22Rv1 (cell line): ENCODE data around the gene DCP1B.

Source experiments
- H3K27ac ChIP-seq: fragments of 450-650 bp; 2 replicates; pipeline ENCODE4 v1.5.1; 2017
- ZFX ChIP-seq: fragments of 450-650 bp; IDR thresholded peaks from 2 replicates; pipeline ENCODE4 v1.6.1; 2017; ENCODE audit warnings: antibody characterized with exemption, borderline replicate concordance
- TF ChIP-seq, protein P1 (sequence below): fragments of 450-650 bp; IDR thresholded peaks from 2 replicates; pipeline ENCODE4 v1.5.1; 2017; ENCODE audit warnings: mild to moderate bottlenecking

The DCP1B gene

DNA sequence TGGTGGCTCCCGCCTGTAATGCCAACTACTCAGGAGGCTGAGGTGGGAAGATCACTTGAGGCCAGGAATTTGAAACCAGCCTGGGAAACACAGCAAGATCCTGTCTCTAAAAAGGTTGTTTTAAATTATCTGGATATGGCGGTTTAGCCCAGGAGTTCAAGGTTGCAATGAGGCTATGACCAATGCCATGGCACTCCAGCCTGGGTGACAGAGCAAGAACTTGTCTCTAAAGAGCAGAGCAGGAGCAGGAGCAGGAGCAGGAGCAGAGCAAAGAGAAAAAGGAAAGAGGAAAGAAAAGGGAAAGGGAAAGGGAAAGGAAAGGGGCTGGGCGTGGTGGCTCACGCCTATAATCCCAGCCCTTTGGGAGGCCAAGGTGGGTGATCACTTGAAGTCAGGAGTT lies 15.1 kb downstream of the DCP1B start:
- TF ChIP-seq ZFX, result no peak
- TF ChIP-seq, protein P1, sequence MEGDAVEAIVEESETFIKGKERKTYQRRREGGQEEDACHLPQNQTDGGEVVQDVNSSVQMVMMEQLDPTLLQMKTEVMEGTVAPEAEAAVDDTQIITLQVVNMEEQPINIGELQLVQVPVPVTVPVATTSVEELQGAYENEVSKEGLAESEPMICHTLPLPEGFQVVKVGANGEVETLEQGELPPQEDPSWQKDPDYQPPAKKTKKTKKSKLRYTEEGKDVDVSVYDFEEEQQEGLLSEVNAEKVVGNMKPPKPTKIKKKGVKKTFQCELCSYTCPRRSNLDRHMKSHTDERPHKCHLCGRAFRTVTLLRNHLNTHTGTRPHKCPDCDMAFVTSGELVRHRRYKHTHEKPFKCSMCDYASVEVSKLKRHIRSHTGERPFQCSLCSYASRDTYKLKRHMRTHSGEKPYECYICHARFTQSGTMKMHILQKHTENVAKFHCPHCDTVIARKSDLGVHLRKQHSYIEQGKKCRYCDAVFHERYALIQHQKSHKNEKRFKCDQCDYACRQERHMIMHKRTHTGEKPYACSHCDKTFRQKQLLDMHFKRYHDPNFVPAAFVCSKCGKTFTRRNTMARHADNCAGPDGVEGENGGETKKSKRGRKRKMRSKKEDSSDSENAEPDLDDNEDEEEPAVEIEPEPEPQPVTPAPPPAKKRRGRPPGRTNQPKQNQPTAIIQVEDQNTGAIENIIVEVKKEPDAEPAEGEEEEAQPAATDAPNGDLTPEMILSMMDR, result no peak
- H3K27ac ChIP-seq, result no peak overlapping the region

DNA sequence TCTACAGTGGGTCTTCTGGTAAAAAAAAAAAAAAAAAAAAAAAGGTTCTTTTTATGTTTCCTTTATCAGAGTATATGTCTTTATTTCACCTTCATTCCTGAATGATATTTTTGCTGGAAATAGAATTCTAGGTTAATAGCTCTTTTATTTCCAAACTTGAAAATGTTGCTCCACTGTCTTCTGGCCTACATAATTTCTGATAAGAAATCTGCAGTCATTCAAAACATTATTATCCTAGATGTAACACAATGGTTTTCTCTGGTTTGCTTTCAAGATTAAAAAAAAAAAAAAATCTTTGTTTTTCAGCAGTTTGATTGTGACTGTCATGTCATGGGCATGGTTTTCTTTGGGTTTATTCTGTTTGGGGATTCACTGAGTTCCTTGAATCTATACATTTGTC lies 19.5 kb downstream of the DCP1B start:
- TF ChIP-seq, protein P1, result no peak
- no peak for TF ChIP-seq ZFX
- H3K27ac ChIP-seq, result no peak overlapping the region

- H3K27ac ChIP-seq, result no peak overlapping the region
- no peak for TF ChIP-seq ZFX
- TF ChIP-seq, protein P1, result no peak
These were observed 24.0 kb downstream of the DCP1B start for GRCh38 chr12:1980282-1980681.

- H3K27ac ChIP-seq, result no peak overlapping the region
- no peak for TF ChIP-seq ZFX
- TF ChIP-seq, protein P1, result no peak
These were observed 26.0 kb downstream of the DCP1B start for GRCh38 chr12:1978078-1978862.

GRCh38 chr12:1977588-1977987 lies 26.7 kb downstream of the DCP1B start:
- no peak for TF ChIP-seq ZFX
- TF ChIP-seq, protein P1, result no peak
- H3K27ac ChIP-seq, result no peak overlapping the region

GRCh38 chr12:1977109-1977508 lies 27.1 kb downstream of the DCP1B start:
- no peak overlapping the region for H3K27ac ChIP-seq
- TF ChIP-seq ZFX, result no peak
- TF ChIP-seq, protein P1, result no peak

DNA sequence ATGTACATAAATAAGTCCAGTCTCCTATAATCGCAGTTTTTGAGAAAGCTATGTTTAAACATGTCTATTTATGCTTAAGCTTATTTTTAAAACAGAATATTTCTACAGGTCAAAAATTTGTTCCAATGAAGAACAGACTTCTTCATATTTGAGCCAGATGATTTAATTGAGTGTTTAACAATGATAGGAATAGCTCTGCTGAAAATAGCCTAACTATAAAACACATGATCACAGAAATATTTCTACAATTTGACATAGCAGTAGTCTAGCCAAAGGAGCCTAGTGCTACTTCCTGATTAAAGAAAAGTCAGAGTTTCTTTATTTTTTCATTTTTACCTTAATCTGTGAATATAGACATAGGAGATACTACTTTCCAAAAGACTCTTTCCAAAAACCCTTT lies 29.4 kb downstream of the DCP1B start:
- no peak for TF ChIP-seq ZFX
- no peak overlapping the region for H3K27ac ChIP-seq
